Endothelial cell of umbilical vein (primary cell): ENCODE data around the gene EPS15. TPM values are rescaled to one million over a fixed set of nuclear protein-coding genes. Genes with fewer than 3 reads are reported as not detected.

ENCODE experiments used
- BruUV-seq: library from RNA; stranded (reverse); fragments of 400-500 nt; replicated peaks from 2 replicates; lab custom pipeline; 2021; lab: Mats Ljungman, UMichigan
- CTCF ChIA-PET: fragments of 300-600, 350-600 bp; sonication (Branson Sonifier 250); formaldehyde crosslinking; loops from one replicate; lab custom pipeline; 2021; ENCODE audit warnings: antibody characterized with exemption, inconsistent platforms; lab: Charles Lee
- POLR2A ChIA-PET: fragments of 300-600, 350-600 bp; sonication (Branson Sonifier 250); formaldehyde crosslinking; loops from one replicate; lab custom pipeline; 2021; ENCODE audit warnings: antibody characterized with exemption, inconsistent platforms; lab: Charles Lee
- DNase-seq: peaks from one replicate; pipeline ENCODE4 v3.0.0-alpha.2; 2011; ENCODE audit warnings: low read depth, low spot score
- FAIRE-seq: peaks from 2 replicates; lab custom pipeline; 2011; peaks lifted over from hg19 to GRCh38; lab: Jason Lieb, UNC
- H2AFZ ChIP-seq: 2 replicates; pipeline ENCODE4 v1.6.0; 2012; ENCODE audit warnings: low read depth, low read length, control low read depth, inconsistent platforms
- H3K27ac ChIP-seq: 2 replicates; pipeline ENCODE4 v1.5.1; 2011; ENCODE audit warnings: low read depth, mild to moderate bottlenecking, control low read depth, low read length, moderate library complexity; ENCODE audit not compliant: insufficient read depth
- H3K27me3 ChIP-seq, 2 experiments: 2 replicates each; pipeline versions ENCODE4 v1.6.0 to v1.6.1; 2011; ENCODE audit warnings: low read length in 2 of 2, mixed read lengths in 1 of 2; ENCODE audit not compliant: control insufficient read depth in 2 of 2, insufficient read depth in 2 of 2
- H3K36me3 ChIP-seq, 2 experiments: 2 replicates in 1 of 2; 3 replicates in 1 of 2; pipeline ENCODE4 v1.5.1; 2011; ENCODE audit warnings: low read length in 2 of 2, mild to moderate bottlenecking in 1 of 2, moderate library complexity in 1 of 2; ENCODE audit not compliant: control insufficient read depth in 2 of 2, insufficient read depth in 2 of 2; ENCODE audit errors: extremely low read depth in 1 of 2
- H3K4me1 ChIP-seq: 3 replicates; pipeline ENCODE4 v1.5.1; 2011; ENCODE audit warnings: mild to moderate bottlenecking, low read length; ENCODE audit not compliant: control insufficient read depth, insufficient read depth; ENCODE audit errors: extremely low read depth
- H3K4me2 ChIP-seq: 2 replicates; pipeline ENCODE4 v1.6.1; 2011; ENCODE audit warnings: low read length, control low read depth, mixed read lengths; ENCODE audit not compliant: insufficient read depth
- H3K4me3 ChIP-seq, 3 experiments: fragments of 200-600 bp in 1 of 3; sonication (generic), shearing (Covaris generic) in 1 of 3; replicated peaks in 1 of 3; 2 replicates each; pipeline ENCODE4 v1.5.1; 2011 to 2016; ENCODE audit warnings: control low read depth in 3 of 3, low read length in 3 of 3, mild to moderate bottlenecking in 2 of 3, inconsistent platforms in 1 of 3, low read depth in 1 of 3, moderate library complexity in 1 of 3; ENCODE audit not compliant: insufficient read depth in 1 of 3
- H3K79me2 ChIP-seq: 2 replicates; pipeline ENCODE4 v1.6.0; 2012; ENCODE audit warnings: low read length, inconsistent platforms; ENCODE audit not compliant: control insufficient read depth, insufficient read depth
- H3K9ac ChIP-seq: replicated peaks from 2 replicates; pipeline ENCODE3; 2011; ENCODE audit warnings: low read length, control low read depth; ENCODE audit not compliant: insufficient read depth; ENCODE audit errors: extremely low read depth
- H3K9me1 ChIP-seq: replicated peaks from 3 replicates; pipeline ENCODE4 v1.6.0; 2011; ENCODE audit warnings: mild to moderate bottlenecking, low read length; ENCODE audit not compliant: control insufficient read depth, insufficient read depth; ENCODE audit errors: extremely low read depth
- H3K9me3 ChIP-seq: replicated peaks from 2 replicates; pipeline ENCODE4 v1.5.1; 2012; ENCODE audit warnings: low read length, inconsistent platforms; ENCODE audit not compliant: control insufficient read depth, insufficient read depth
- H4K20me1 ChIP-seq: replicated peaks from 2 replicates; pipeline ENCODE3; 2011; ENCODE audit warnings: mild to moderate bottlenecking, low read length; ENCODE audit not compliant: control insufficient read depth, insufficient read depth; ENCODE audit errors: extremely low read depth
- CTCF ChIP-seq, 2 donors: IDR thresholded peaks; 1 replicate in 1 of 2; 2 replicates in 1 of 2; pipeline ENCODE4 v1.5.1; 2011; ENCODE audit warnings: low read length in 2 of 2, mild to moderate bottlenecking in 2 of 2, moderate library complexity in 2 of 2, control low read depth in 1 of 2, inconsistent platforms in 1 of 2, low read depth in 1 of 2; ENCODE audit not compliant: insufficient read depth in 1 of 2; ENCODE audit errors: extremely low read depth in 1 of 2
- EZH2 ChIP-seq: IDR thresholded peaks from 2 replicates; pipeline ENCODE4 v1.6.1; 2012; ENCODE audit warnings: borderline replicate concordance, low read depth, mild to moderate bottlenecking, moderate library complexity, low read length, inconsistent platforms; ENCODE audit not compliant: severe bottlenecking
- FOS ChIP-seq: IDR thresholded peaks from 2 replicates; pipeline ENCODE4 v1.6.1; 2011; ENCODE audit warnings: mild to moderate bottlenecking, low read length, moderate library complexity, borderline replicate concordance; ENCODE audit not compliant: insufficient read depth
- GATA2 ChIP-seq: IDR thresholded peaks from 2 replicates; pipeline ENCODE4 v1.7.0; 2011; ENCODE audit warnings: low read depth, mild to moderate bottlenecking, moderate library complexity, mixed read lengths, low read length; ENCODE audit not compliant: insufficient read length, insufficient read depth
- JUN ChIP-seq: IDR thresholded peaks from 2 replicates; pipeline ENCODE4 v1.6.1; 2011; ENCODE audit warnings: borderline replicate concordance, low read depth; ENCODE audit not compliant: insufficient read length, insufficient read depth
- MAX ChIP-seq: IDR thresholded peaks from 2 replicates; pipeline ENCODE4 v1.6.1; 2011; ENCODE audit not compliant: insufficient read depth, insufficient read length
- MYC ChIP-seq: IDR thresholded peaks from one replicate; pipeline ENCODE4 v1.6.1; 2011; ENCODE audit warnings: mild to moderate bottlenecking, low read depth, low read length
- POLR2A ChIP-seq: IDR thresholded peaks from 2 replicates; pipeline ENCODE4 v1.6.1; 2012; ENCODE audit warnings: low read depth, mild to moderate bottlenecking, control low read depth, low read length
- POLR2AphosphoS5 ChIP-seq: IDR thresholded peaks from 2 replicates; pipeline ENCODE4 v1.6.1; 2012; ENCODE audit warnings: low read depth, mild to moderate bottlenecking, control low read depth, low read length, moderate library complexity; ENCODE audit not compliant: insufficient read depth
- dilution Hi-C: fragments of 300-500 bp; cut with MboI; formaldehyde crosslinking; loops from one replicate; pipeline ENCODE4 v1.15.0; 2019; ENCODE audit warnings: low sequenced_read_pairs; ENCODE audit not compliant: extremely low pct_ligation_motif_present
- intact Hi-C: fragments of 100-400 bp; cut with micrococcal nuclease; formaldehyde crosslinking; loops from one replicate; pipeline ENCODE4 v1.10.0; 2022
- polyA plus RNA-seq, 4 experiments: library from polyadenylated mRNA; depleted of rRNA in 3 of 4; stranded (reverse) in 3 of 4; unstranded in 1 of 4; fragments of >200 nt; gene quantifications; 2 replicates each; pipeline versions ENCODE4 v1.2.1 to v1.2.3, GENCODE V29; 2011 to 2012; ENCODE audit warnings: missing spikeins in 1 of 4
- total RNA-seq: library from RNA; stranded (reverse); gene quantifications from 2 replicates; pipeline ENCODE4 v1.2.3, GENCODE V29; 2021

EPS15 gene
- total and polyA plus RNA-seq, 2 donors (not counting 3 experiments of a cell fraction or from before 2014, with no cell fraction given) = 15.4 to 44.8 TPM

- CTCF ChIA-PET = interaction anchor here (1.6 kb wide), 1 partner anchor 12 kb away, joined by 6 read pairs; no protein-coding TSS in a partner anchor
- intact Hi-C loops = no loop called here
- POLR2A ChIA-PET = no interaction called here
Observed at GRCh38 chr1:51309291-51309690, 209.8 kb downstream of the EPS15 start.

More at GRCh38 chr1:51309291-51309690, 209.8 kb downstream of the EPS15 start:
- H3K4me1 ChIP-seq = peaks cover 29% of the 10 kb centered on the region
- no peak for DNase-seq
- H3K9me3 ChIP-seq = no peaks in the 10 kb centered on the region
- H3K4me2 ChIP-seq = no peak overlapping the region
- no peak overlapping the region for H3K9ac ChIP-seq
- H3K27ac ChIP-seq = no peak overlapping the region
- BruUV-seq = no TSS peak
- H3K36me3 ChIP-seq = no peaks in the 10 kb centered on the region
- dilution Hi-C loops = no loop called here
- H4K20me1 ChIP-seq = no peaks in the 10 kb centered on the region
- no peaks in the 10 kb centered on the region for H3K27me3 ChIP-seq
- FAIRE-seq = no peak
- H3K9me1 ChIP-seq = no peaks in the 10 kb centered on the region
- no peak overlapping the region for H2AFZ ChIP-seq
- TF ChIP-seq POLR2A (no peak), JUN (no peak), CTCF (IDR thresholded peaks at IDR 0.05; ENCODE audit: extremely low read depth in 1 of 2, insufficient read depth in 1 of 2, low read depth in 1 of 2, low read length in 2 of 2) (no peak), FOS (no peak), GATA2 (no peak), POLR2AphosphoS5 (no peak), MYC (no peak), EZH2 (no peak), MAX (no peak)
- H3K79me2 ChIP-seq = no peaks in the 10 kb centered on the region
- H3K4me3 ChIP-seq = no peak overlapping the region
